HG02588 (cell line): ENCODE measurements around the gene TTC6.
A peak's percentile ranks its signal among the peaks of the same experiment; 100 is the strongest.

ENCODE experiments used
- ATAC-seq: cut with Tn5 transposase; IDR thresholded peaks from one replicate; pipeline ENCODE4 v1.9.1; 2021; ENCODE audit warnings: mild to moderate bottlenecking, moderate library complexity; ENCODE audit not compliant: unreplicated experiment

The TTC6 gene

GRCh38 chr14:37595809-37596621 lies 586 bp downstream of the TTC6 start:
- ATAC-seq, result peak; percentile 60

GRCh38 chr14:37596790-37597472 lies 1.5 kb downstream of the TTC6 start:
- no peak for ATAC-seq

- ATAC-seq, result no peak
These were observed 2.1 kb downstream of the TTC6 start for GRCh38 chr14:37597538-37597913.

GRCh38 chr14:37597914-37598746 lies 2.7 kb downstream of the TTC6 start:
- no peak for ATAC-seq

- ATAC-seq, result no peak
These were observed 3.5 kb downstream of the TTC6 start for GRCh38 chr14:37598747-37599506.

- no peak for ATAC-seq
These were observed 4.3 kb downstream of the TTC6 start for GRCh38 chr14:37599507-37600368.

- no peak for ATAC-seq
These were observed 5.7 kb downstream of the TTC6 start for GRCh38 chr14:37600880-37601741.

GRCh38 chr14:37601865-37602264 lies 6.4 kb downstream of the TTC6 start:
- no peak for ATAC-seq

GRCh38 chr14:37602605-37603453 lies 7.4 kb downstream of the TTC6 start:
- ATAC-seq, result no peak

- no peak for ATAC-seq
These were observed 8.3 kb downstream of the TTC6 start for GRCh38 chr14:37603688-37604251.

GRCh38 chr14:37606678-37607077 lies 11.2 kb downstream of the TTC6 start:
- no peak for ATAC-seq

GRCh38 chr14:37608649-37609048 lies 13.2 kb downstream of the TTC6 start:
- no peak for ATAC-seq

- no peak for ATAC-seq
These were observed 15.6 kb downstream of the TTC6 start for GRCh38 chr14:37610945-37611523.

GRCh38 chr14:37615582-37616289 lies 20.3 kb downstream of the TTC6 start:
- ATAC-seq, result no peak

- ATAC-seq, result no peak
These were observed 21.4 kb downstream of the TTC6 start for GRCh38 chr14:37616853-37617252.

GRCh38 chr14:37617864-37618365 lies 22.5 kb downstream of the TTC6 start:
- no peak for ATAC-seq
